ENCODE results near the gene RBFOX1. TPM values are rescaled to one million over a fixed set of nuclear protein-coding genes. Genes with fewer than 3 reads are reported as not detected.

RBFOX1 gene
- total RNA-seq, 1 donor from 2014 or later, result not detected

DNA sequence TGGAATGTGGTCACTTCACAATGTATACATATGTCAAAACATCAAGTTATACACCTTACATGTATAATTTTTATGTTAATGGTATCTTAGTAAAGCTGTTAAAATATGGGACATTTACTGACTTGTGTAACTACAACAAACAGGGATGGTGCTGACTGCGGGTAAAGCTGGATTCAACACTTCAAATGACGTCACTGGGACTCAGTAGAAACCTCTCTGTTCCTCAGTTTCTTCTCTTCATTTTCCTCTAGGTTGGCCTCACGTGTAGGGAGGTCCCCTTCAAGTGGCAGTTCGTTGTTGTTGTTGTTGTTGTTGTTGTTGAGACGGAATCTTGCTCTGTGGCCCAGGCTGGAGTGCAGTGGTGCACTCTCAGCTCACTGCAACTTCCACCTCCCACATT is 182.9 kb downstream of the RBFOX1 start:
- H3K27ac Mint-ChIP-seq (ENCODE audit: unreplicated experiment), result no peak overlapping the region
- no peaks in the 10 kb centered on the region for H3K4me1 Mint-ChIP-seq (ENCODE audit: low read depth)
- H3K4me3 Mint-ChIP-seq (ENCODE audit: unreplicated experiment), result no peak overlapping the region
- no peaks in the 10 kb centered on the region for H3K27me3 Mint-ChIP-seq (ENCODE audit: low read depth)
- no peaks in the 10 kb centered on the region for H3K36me3 Mint-ChIP-seq (ENCODE audit: low read depth)
- H3K9me3 Mint-ChIP-seq (ENCODE audit: low read depth), result peaks cover 27% of the 10 kb centered on the region
- TF ChIP-seq, protein P1, sequence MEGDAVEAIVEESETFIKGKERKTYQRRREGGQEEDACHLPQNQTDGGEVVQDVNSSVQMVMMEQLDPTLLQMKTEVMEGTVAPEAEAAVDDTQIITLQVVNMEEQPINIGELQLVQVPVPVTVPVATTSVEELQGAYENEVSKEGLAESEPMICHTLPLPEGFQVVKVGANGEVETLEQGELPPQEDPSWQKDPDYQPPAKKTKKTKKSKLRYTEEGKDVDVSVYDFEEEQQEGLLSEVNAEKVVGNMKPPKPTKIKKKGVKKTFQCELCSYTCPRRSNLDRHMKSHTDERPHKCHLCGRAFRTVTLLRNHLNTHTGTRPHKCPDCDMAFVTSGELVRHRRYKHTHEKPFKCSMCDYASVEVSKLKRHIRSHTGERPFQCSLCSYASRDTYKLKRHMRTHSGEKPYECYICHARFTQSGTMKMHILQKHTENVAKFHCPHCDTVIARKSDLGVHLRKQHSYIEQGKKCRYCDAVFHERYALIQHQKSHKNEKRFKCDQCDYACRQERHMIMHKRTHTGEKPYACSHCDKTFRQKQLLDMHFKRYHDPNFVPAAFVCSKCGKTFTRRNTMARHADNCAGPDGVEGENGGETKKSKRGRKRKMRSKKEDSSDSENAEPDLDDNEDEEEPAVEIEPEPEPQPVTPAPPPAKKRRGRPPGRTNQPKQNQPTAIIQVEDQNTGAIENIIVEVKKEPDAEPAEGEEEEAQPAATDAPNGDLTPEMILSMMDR (IDR thresholded peaks at IDR 0.05), result no peak
- no peak for DNase-seq (ENCODE audit: low spot score)

DNA sequence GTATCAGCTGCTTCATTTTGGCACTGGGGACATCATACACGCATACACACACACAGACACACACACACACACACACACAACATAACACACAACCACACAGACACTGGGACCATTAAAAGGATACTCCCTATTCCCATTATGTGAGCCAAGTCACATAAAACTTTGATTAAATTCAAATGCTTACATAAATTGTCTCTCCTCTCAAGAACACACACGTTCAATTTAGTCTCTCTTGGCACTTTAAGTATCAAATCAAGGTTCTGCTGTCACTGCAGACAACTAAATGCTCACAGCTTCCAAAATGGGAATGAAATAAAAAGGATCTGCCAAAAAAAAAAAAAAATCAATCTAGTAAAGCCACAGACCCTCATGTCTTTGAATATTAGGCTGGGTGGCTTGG is 184.9 kb downstream of the RBFOX1 start:
- Mint-ChIP-seq H3K27ac (ENCODE audit: unreplicated experiment) (no peak overlapping the region), H3K36me3 (ENCODE audit: low read depth) (no peaks in the 10 kb centered on the region)
- TF ChIP-seq, protein P1 (IDR thresholded peaks at IDR 0.05), result no peak

DNA sequence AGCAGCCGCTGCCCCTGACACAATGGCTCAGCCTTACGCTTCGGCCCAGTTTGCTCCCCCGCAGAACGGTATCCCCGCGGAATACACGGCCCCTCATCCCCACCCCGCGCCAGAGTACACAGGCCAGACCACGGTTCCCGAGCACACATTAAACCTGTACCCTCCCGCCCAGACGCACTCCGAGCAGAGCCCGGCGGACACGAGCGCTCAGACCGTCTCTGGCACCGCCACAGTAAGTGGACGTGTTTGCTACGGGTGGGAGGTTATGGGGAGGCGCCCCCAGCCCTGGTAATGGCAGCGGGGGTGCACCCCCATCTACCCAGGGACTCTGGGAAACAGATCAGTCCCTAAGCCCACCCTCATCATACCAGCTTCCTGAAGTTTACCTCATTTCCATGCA is 185.5 kb downstream of the RBFOX1 start:
- no peaks in the 10 kb centered on the region for H3K4me1 Mint-ChIP-seq (ENCODE audit: low read depth)
- H3K27me3 Mint-ChIP-seq (ENCODE audit: low read depth), result no peaks in the 10 kb centered on the region
- H3K9me3 Mint-ChIP-seq (ENCODE audit: low read depth), result peaks cover 30% of the 10 kb centered on the region
- no peak for DNase-seq (ENCODE audit: low spot score)
- no peak overlapping the region for H3K4me3 Mint-ChIP-seq (ENCODE audit: unreplicated experiment)
- H3K36me3 Mint-ChIP-seq (ENCODE audit: low read depth), result no peaks in the 10 kb centered on the region
- TF ChIP-seq, protein P1 (IDR thresholded peaks at IDR 0.05), result no peak
- H3K27ac Mint-ChIP-seq (ENCODE audit: unreplicated experiment), result no peak overlapping the region

More for the DNA sequence above, 184.9 kb downstream of the RBFOX1 start:
- Mint-ChIP-seq H3K4me1 (ENCODE audit: low read depth) (no peaks in the 10 kb centered on the region), H3K27me3 (ENCODE audit: low read depth) (no peaks in the 10 kb centered on the region), H3K4me3 (ENCODE audit: unreplicated experiment) (no peak overlapping the region), H3K9me3 (ENCODE audit: low read depth) (peaks cover 30% of the 10 kb centered on the region)
- no peak for DNase-seq (ENCODE audit: low spot score)

DNA sequence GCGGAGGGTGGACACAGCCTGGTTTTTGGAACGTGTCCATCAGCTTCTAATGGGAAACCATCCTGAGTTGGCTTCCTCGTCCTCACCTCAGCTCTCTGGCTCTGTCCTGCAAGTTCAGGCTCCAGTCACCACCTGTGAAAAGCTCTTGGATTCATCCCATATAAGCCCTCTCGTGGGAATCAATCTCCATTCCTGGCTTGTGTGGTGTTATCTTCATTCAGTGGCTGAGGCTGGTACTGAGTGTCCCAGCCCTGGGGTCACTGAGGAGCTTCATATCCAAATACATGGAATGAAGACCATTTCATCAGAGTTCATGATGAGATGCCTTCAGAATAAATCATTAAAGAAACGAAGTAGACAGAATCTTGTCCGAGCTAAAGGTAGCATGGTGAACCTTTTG is 189.2 kb downstream of the RBFOX1 start:
- Mint-ChIP-seq H3K27me3 (ENCODE audit: low read depth) (no peaks in the 10 kb centered on the region), H3K4me3 (ENCODE audit: unreplicated experiment) (no peak overlapping the region), H3K36me3 (ENCODE audit: low read depth) (no peaks in the 10 kb centered on the region), H3K9me3 (ENCODE audit: low read depth) (peaks cover 23% of the 10 kb centered on the region), H3K27ac (ENCODE audit: unreplicated experiment) (no peak overlapping the region), H3K4me1 (ENCODE audit: low read depth) (no peaks in the 10 kb centered on the region)
- TF ChIP-seq, protein P1 (IDR thresholded peaks at IDR 0.05), result no peak
- DNase-seq (ENCODE audit: low spot score), result no peak

DNA sequence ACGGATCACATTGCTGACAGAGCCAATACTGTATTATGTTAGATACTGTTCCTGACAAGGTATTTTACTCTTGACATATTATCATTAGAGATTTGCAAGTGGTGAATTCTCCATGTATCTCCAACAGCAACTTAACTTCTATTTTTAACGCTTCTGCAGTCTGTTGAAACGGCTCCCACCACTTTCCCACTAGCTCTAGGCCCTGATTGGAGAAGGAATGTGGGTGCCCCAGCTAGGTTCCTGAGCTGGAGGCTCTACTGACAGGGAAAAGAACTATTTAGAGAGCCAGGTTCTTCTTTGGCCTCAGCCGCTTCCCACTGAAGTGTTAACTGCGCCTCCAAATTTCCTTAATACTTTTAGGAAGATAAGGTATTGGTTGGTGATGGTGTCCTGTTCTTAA is 191.8 kb downstream of the RBFOX1 start:
- no peaks in the 10 kb centered on the region for H3K4me1 Mint-ChIP-seq (ENCODE audit: low read depth)

More for the DNA sequence above, 191.8 kb downstream of the RBFOX1 start:
- no peak overlapping the region for H3K4me3 Mint-ChIP-seq (ENCODE audit: unreplicated experiment)
- no peaks in the 10 kb centered on the region for H3K36me3 Mint-ChIP-seq (ENCODE audit: low read depth)
- no peaks in the 10 kb centered on the region for H3K27me3 Mint-ChIP-seq (ENCODE audit: low read depth)
- H3K27ac Mint-ChIP-seq (ENCODE audit: unreplicated experiment), result no peak overlapping the region
- TF ChIP-seq, protein P1 (IDR thresholded peaks at IDR 0.05), result no peak
- no peak for DNase-seq (ENCODE audit: low spot score)
- H3K9me3 Mint-ChIP-seq (ENCODE audit: low read depth), result peaks cover 25% of the 10 kb centered on the region

Measured in chondrocyte (in vitro differentiated cells).